SK-MEL-5 (cell line): Measurements from ENCODE around the gene DTWD2. TPM values are rescaled to one million over a fixed set of nuclear protein-coding genes. Genes with fewer than 3 reads are reported as not detected.
A peak's percentile ranks its signal among the peaks of the same experiment; 100 is the strongest.
"Not testable (repeated sequence)": the region's sequence is repeated elsewhere in the genome, so short reads cannot be mapped to it uniquely, and the experiment has no call there.

Experiments
- DNase-seq: peaks from one replicate; pipeline ENCODE4 v3.0.0-alpha.2; 2016; ENCODE audit warnings: low read depth, low spot score
- in situ Hi-C: cut with HindIII; loops from 2 replicates; pipeline ENCODE4 v1.10.0; 2016; ENCODE audit warnings: low sequenced_read_pairs, high pct_unique_total_duplicates, low pct_unique_long_range_greater_than_20kb
- total RNA-seq: library from RNA; depleted of rRNA; stranded (reverse); fragments of >200 nt; shearing (Covaris generic); gene quantifications from 2 replicates; pipeline ENCODE4 v1.2.3, GENCODE V29; 2014

Gene DTWD2
- total RNA-seq, 1 experiment from 2014 or later = 23.6 TPM

- in situ Hi-C loops = no loop called here
- no peak for DNase-seq
Observed at GRCh38 chr5:118967059-118967508, 21.3 kb downstream of the DTWD2 start.

GRCh38 chr5:118965890-118966289 is 22.5 kb downstream of the DTWD2 start:
- in situ Hi-C loops = no loop called here
- DNase-seq = no peak

GRCh38 chr5:118964970-118965369 is 23.4 kb downstream of the DTWD2 start:
- DNase-seq, in situ Hi-C loops: not testable (repeated sequence)

GRCh38 chr5:118964388-118964787 is 24.0 kb downstream of the DTWD2 start:
- in situ Hi-C loops, DNase-seq: not testable (repeated sequence)

GRCh38 chr5:118963169-118963568 is 25.2 kb downstream of the DTWD2 start:
- in situ Hi-C loops = no loop called here
- no peak for DNase-seq

- DNase-seq = no peak
- in situ Hi-C loops = no loop called here
Observed at GRCh38 chr5:118960557-118960956, 27.8 kb downstream of the DTWD2 start.

- in situ Hi-C loops = no loop called here
Observed at GRCh38 chr5:118956727-118957126, 31.6 kb downstream of the DTWD2 start.

GRCh38 chr5:118953652-118954005 is 34.7 kb downstream of the DTWD2 start:
- in situ Hi-C loops = no loop called here
- no peak for DNase-seq

More at GRCh38 chr5:118956727-118957126, 31.6 kb downstream of the DTWD2 start:
- peak; percentile 47 for DNase-seq

GRCh38 chr5:118952992-118953651 is 35.2 kb downstream of the DTWD2 start:
- DNase-seq = no peak
- in situ Hi-C loops = no loop called here

- DNase-seq, in situ Hi-C loops: not testable (repeated sequence)
Observed at GRCh38 chr5:118952306-118952705, 36.0 kb downstream of the DTWD2 start.

- DNase-seq, in situ Hi-C loops: not testable (repeated sequence)
Observed at GRCh38 chr5:118950354-118950753, 38.0 kb downstream of the DTWD2 start.

- in situ Hi-C loops = no loop called here
- DNase-seq = no peak
Observed at GRCh38 chr5:118946138-118946800, 42.1 kb downstream of the DTWD2 start.

- DNase-seq = peak; percentile 33
- in situ Hi-C loops = no loop called here
Observed at GRCh38 chr5:118937393-118938061, 50.8 kb downstream of the DTWD2 start.

- no peak for DNase-seq
- in situ Hi-C loops = no loop called here
Observed at GRCh38 chr5:118933703-118934102, 54.6 kb downstream of the DTWD2 start.

GRCh38 chr5:118931564-118931963 is 56.8 kb downstream of the DTWD2 start:
- no peak for DNase-seq
- in situ Hi-C loops = no loop called here

GRCh38 chr5:118924006-118924389 is 64.3 kb downstream of the DTWD2 start:
- in situ Hi-C loops = no loop called here
- no peak for DNase-seq

GRCh38 chr5:118923295-118924005 is 64.9 kb downstream of the DTWD2 start:
- no peak for DNase-seq
- in situ Hi-C loops = no loop called here

GRCh38 chr5:118921866-118922265 is 66.5 kb downstream of the DTWD2 start:
- no peak for DNase-seq
- in situ Hi-C loops = no loop called here
